Astrocyte (in vitro differentiated cells and primary cell): ENCODE results near the gene SMYD2. TPM values are rescaled to one million over a fixed set of nuclear protein-coding genes. Genes with fewer than 3 reads are reported as not detected.

Experiments
- DNase-seq: peaks from one replicate; pipeline ENCODE4 v3.0.0-alpha.2; 2010; ENCODE audit warnings: low read depth
- FAIRE-seq: peaks from 2 replicates; lab custom pipeline; 2011; peaks lifted over from hg19 to GRCh38; lab: Jason Lieb, UNC
- H2AFZ ChIP-seq: 2 replicates; pipeline ENCODE4 v1.6.0; 2012; ENCODE audit warnings: low read depth, low read length, inconsistent platforms
- H3K27ac ChIP-seq: 2 replicates; pipeline ENCODE4 v1.5.1; 2011; ENCODE audit warnings: low read depth, low read length, inconsistent platforms
- H3K27me3 ChIP-seq: 2 replicates; pipeline ENCODE4 v1.6.0; 2011; ENCODE audit warnings: low read length, inconsistent platforms; ENCODE audit not compliant: insufficient read depth
- H3K36me3 ChIP-seq: 2 replicates; pipeline ENCODE4 v1.5.1; 2011; ENCODE audit warnings: low read length, inconsistent platforms; ENCODE audit not compliant: insufficient read depth
- H3K4me1 ChIP-seq: 2 replicates; pipeline ENCODE4 v1.5.1; 2011; ENCODE audit warnings: low read length, inconsistent platforms; ENCODE audit not compliant: insufficient read depth
- H3K4me2 ChIP-seq: 2 replicates; pipeline ENCODE4 v1.6.0; 2012; ENCODE audit warnings: low read length, inconsistent platforms
- H3K4me3 ChIP-seq: 2 replicates; pipeline ENCODE4 v1.5.1; 2011; ENCODE audit warnings: low read depth, mild to moderate bottlenecking, low read length, inconsistent platforms; ENCODE audit not compliant: insufficient read depth
- H3K79me2 ChIP-seq: 2 replicates; pipeline ENCODE4 v1.6.0; 2012; ENCODE audit warnings: mild to moderate bottlenecking, low read length, inconsistent platforms; ENCODE audit not compliant: insufficient read depth
- H3K9ac ChIP-seq: 2 replicates; pipeline ENCODE4 v1.6.0; 2012; ENCODE audit warnings: mild to moderate bottlenecking, low read length, inconsistent platforms
- H3K9me3 ChIP-seq: 2 replicates; pipeline ENCODE4 v1.5.1; 2012; ENCODE audit warnings: low read depth, mild to moderate bottlenecking, low read length, inconsistent platforms; ENCODE audit not compliant: insufficient read depth
- H4K20me1 ChIP-seq: 2 replicates; pipeline ENCODE4 v1.6.0; 2012; ENCODE audit warnings: low read length, inconsistent platforms; ENCODE audit not compliant: insufficient read depth
- H3K27ac Mint-ChIP-seq: one replicate; pipeline ENCODE4 v1.8.0; 2021; ENCODE audit warnings: mild to moderate bottlenecking, mixed read lengths; ENCODE audit not compliant: unreplicated experiment
- H3K27me3 Mint-ChIP-seq: one replicate; pipeline ENCODE4 v1.8.0; 2021; ENCODE audit warnings: low read depth, mixed read lengths; ENCODE audit not compliant: unreplicated experiment
- H3K36me3 Mint-ChIP-seq: one replicate; pipeline ENCODE4 v1.8.0; 2021; ENCODE audit warnings: low read depth, mixed read lengths; ENCODE audit not compliant: unreplicated experiment
- H3K4me1 Mint-ChIP-seq: one replicate; pipeline ENCODE4 v1.8.0; 2021; ENCODE audit warnings: low read depth, mixed read lengths; ENCODE audit not compliant: unreplicated experiment
- H3K4me3 Mint-ChIP-seq: one replicate; pipeline ENCODE4 v1.8.0; 2021; ENCODE audit warnings: mild to moderate bottlenecking, moderate library complexity, mixed read lengths; ENCODE audit not compliant: unreplicated experiment
- H3K9me3 Mint-ChIP-seq: one replicate; pipeline ENCODE4 v1.8.0; 2021; ENCODE audit warnings: mild to moderate bottlenecking, mixed read lengths; ENCODE audit not compliant: unreplicated experiment
- EZH2 ChIP-seq: IDR thresholded peaks from 2 replicates; pipeline ENCODE4 v1.6.1; 2012; ENCODE audit warnings: mild to moderate bottlenecking, low read length, inconsistent platforms; ENCODE audit not compliant: insufficient read depth
- total RNA-seq: library from RNA; stranded (reverse); gene quantifications from 2 replicates; pipeline ENCODE4 v1.2.1, GENCODE V29; 2021
- TF ChIP-seq, protein P1 (sequence below): IDR thresholded peaks from 2 replicates; pipeline ENCODE4 v1.5.1; 2011; ENCODE audit warnings: low read depth, mild to moderate bottlenecking, inconsistent platforms, low read length, moderate library complexity; ENCODE audit not compliant: insufficient read depth

The SMYD2 gene
- total RNA-seq, 1 donor from 2014 or later: 38.6 TPM

DNA sequence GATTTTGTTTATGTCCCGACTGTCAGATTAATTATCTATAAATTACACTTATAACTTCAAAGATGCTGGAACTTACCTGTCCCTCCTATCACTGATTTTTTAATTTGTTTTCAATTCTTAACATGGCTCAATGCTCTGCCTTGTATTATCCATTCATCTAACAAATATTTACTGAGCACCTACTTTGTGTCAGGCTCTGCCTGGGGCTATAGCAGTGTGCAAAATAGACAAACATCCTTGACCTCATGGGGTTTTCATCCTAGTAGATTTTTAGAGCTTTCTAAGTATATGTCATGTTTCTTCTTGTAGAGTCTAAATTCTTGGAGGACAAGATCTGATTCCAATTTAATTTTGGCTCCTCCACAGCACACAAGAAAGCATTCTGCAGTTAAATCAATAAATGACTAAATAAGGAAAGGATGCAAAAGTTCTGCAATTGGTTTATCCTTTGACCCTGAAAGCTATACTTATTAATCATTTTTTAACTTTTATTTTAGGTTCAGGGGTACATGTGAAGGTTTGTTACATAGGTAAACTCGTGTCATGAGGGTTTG lies 10.8 kb upstream of the SMYD2 start:
- no peak for DNase-seq
- no peaks in the 10 kb centered on the region for H3K27me3 ChIP-seq
- no peaks in the 10 kb centered on the region for H3K9me3 ChIP-seq
- H3K27ac ChIP-seq: no peak overlapping the region
- no peak overlapping the region for H3K4me3 ChIP-seq
- no peak for TF ChIP-seq EZH2
- TF ChIP-seq, protein P1, sequence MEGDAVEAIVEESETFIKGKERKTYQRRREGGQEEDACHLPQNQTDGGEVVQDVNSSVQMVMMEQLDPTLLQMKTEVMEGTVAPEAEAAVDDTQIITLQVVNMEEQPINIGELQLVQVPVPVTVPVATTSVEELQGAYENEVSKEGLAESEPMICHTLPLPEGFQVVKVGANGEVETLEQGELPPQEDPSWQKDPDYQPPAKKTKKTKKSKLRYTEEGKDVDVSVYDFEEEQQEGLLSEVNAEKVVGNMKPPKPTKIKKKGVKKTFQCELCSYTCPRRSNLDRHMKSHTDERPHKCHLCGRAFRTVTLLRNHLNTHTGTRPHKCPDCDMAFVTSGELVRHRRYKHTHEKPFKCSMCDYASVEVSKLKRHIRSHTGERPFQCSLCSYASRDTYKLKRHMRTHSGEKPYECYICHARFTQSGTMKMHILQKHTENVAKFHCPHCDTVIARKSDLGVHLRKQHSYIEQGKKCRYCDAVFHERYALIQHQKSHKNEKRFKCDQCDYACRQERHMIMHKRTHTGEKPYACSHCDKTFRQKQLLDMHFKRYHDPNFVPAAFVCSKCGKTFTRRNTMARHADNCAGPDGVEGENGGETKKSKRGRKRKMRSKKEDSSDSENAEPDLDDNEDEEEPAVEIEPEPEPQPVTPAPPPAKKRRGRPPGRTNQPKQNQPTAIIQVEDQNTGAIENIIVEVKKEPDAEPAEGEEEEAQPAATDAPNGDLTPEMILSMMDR: no peak
- Mint-ChIP-seq H3K27me3 (no peaks in the 10 kb centered on the region), H3K36me3 (peaks cover 1% of the 10 kb centered on the region), H3K27ac (no peak overlapping the region), H3K4me3 (no peak overlapping the region), H3K9me3 (peaks cover 2% of the 10 kb centered on the region), H3K4me1 (peaks cover 7% of the 10 kb centered on the region)
- no peaks in the 10 kb centered on the region for H3K79me2 ChIP-seq
- FAIRE-seq: no peak
- H3K4me1 ChIP-seq: no peaks in the 10 kb centered on the region
- no peak overlapping the region for H3K9ac ChIP-seq
- H4K20me1 ChIP-seq: no peaks in the 10 kb centered on the region
- no peak overlapping the region for H2AFZ ChIP-seq
- no peaks in the 10 kb centered on the region for H3K36me3 ChIP-seq
- H3K4me2 ChIP-seq: no peak overlapping the region

DNA sequence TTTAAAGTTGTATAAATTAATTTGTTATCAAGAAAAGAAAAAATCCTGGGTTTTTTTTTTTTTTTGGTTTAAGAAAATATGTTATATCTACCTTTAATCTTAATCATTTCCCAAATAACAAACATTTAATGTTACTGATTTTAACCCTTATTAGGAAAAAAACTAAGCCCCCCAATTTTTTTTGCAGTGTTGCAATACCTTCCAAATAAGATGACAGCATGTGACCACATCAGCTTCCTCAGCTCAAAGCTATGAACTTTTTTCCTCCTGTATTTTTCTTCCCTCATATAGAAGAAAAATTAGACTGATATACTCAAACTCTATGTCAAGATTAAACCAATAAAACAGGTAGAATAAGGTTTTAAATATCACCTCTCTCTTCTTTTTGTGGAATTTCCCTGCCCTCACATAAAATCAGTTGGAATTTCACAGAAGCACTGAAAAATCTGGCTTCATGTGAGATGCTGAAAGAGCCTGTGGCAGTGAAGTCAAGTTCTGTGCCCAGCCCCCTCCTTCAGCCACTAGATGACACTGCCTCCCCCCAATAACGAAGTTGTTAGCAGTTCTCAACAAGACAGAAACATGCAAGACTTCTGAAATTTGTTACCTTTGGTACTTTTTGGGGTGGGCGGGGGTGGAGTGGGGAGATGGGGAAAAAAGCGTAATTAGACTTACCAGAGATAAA lies 9.6 kb upstream of the SMYD2 start:
- Mint-ChIP-seq H3K9me3 (peaks cover 2% of the 10 kb centered on the region), H3K4me1 (peaks cover 7% of the 10 kb centered on the region), H3K27me3 (no peaks in the 10 kb centered on the region), H3K27ac (no peak overlapping the region), H3K36me3 (peaks cover 4% of the 10 kb centered on the region), H3K4me3 (no peak overlapping the region)
- no peaks in the 10 kb centered on the region for H3K4me1 ChIP-seq
- H3K9me3 ChIP-seq: no peaks in the 10 kb centered on the region
- H2AFZ ChIP-seq: no peak overlapping the region
- H3K79me2 ChIP-seq: no peaks in the 10 kb centered on the region
- H3K27ac ChIP-seq: no peak overlapping the region
- no peak for TF ChIP-seq EZH2
- TF ChIP-seq, protein P1: no peak
- DNase-seq: no peak
- H3K4me2 ChIP-seq: no peak overlapping the region
- no peak for FAIRE-seq
- H3K36me3 ChIP-seq: no peaks in the 10 kb centered on the region
- no peak overlapping the region for H3K9ac ChIP-seq
- no peak overlapping the region for H3K4me3 ChIP-seq
- no peaks in the 10 kb centered on the region for H4K20me1 ChIP-seq
- H3K27me3 ChIP-seq: no peaks in the 10 kb centered on the region
